ENCODE measurements around the gene THAP8.
A peak's percentile ranks its signal among the peaks of the same experiment; 100 is the strongest.

THAP8 gene

GRCh38 chr19:36054119-36054732 is at the start of gene THAP8 (continued):
- TF ChIP-seq KLF8 (tag by site-specific recombination; IDR thresholded peaks at IDR 0.05) (peak; percentile 99), ZNF24 (tag by site-specific recombination; IDR thresholded peaks at IDR 0.05) (peak; percentile 95), YY2 (tag by site-specific recombination; IDR thresholded peaks at IDR 0.05) (0 out of 2 replicates have a peak, but pooled peaks have one; percentile 10), ZXDB (tag by site-specific recombination; IDR thresholded peaks at IDR 0.05) (peak; percentile 98), ZNF239 (tag by site-specific recombination; IDR thresholded peaks at IDR 0.05) (0 out of 2 replicates have a peak, but pooled peaks have one; percentile 34), ZNF391 (tag by site-specific recombination; IDR thresholded peaks at IDR 0.05; ENCODE audit: borderline replicate concordance, low read depth) (peak; percentile 96), ZBTB10 (tag by site-specific recombination; IDR thresholded peaks at IDR 0.05) (peak; percentile 100), ZNF645 (tag by site-specific recombination; IDR thresholded peaks at IDR 0.05) (no peak), ZSCAN18 (tag by site-specific recombination; IDR thresholded peaks at IDR 0.05) (no peak; the same call in 1 of the 2 replicates), KLF1 (tag by site-specific recombination; IDR thresholded peaks at IDR 0.05) (peak; percentile 98), ZSCAN30 (tag by site-specific recombination; IDR thresholded peaks at IDR 0.05) (no peak), PRDM10 (tag by site-specific recombination; IDR thresholded peaks at IDR 0.05) (peak; percentile 98), SETDB1 (IDR thresholded peaks at IDR 0.05; ENCODE audit: insufficient read length, low read length) (no peak), FEZF1 (tag by site-specific recombination; IDR thresholded peaks at IDR 0.05) (no peak), SP3 (tag by site-specific recombination; IDR thresholded peaks at IDR 0.05) (peak; percentile 98), ZNF610 (tag by site-specific recombination; IDR thresholded peaks at IDR 0.05; ENCODE audit: borderline replicate concordance) (peak; percentile 97), GLI4 (tag by site-specific recombination; IDR thresholded peaks at IDR 0.05) (no peak), RBAK (tag by site-specific recombination; IDR thresholded peaks at IDR 0.05) (no peak), ZNF2 (tag by site-specific recombination; IDR thresholded peaks at IDR 0.05) (peak; percentile 97), ZNF791 (tag by site-specific recombination; IDR thresholded peaks at IDR 0.05) (no peak), MEIS1 (CRISPR knock-in tag; IDR thresholded peaks at IDR 0.05; ENCODE audit: borderline replicate concordance) (no peak), ZNF501 (tag by site-specific recombination; IDR thresholded peaks at IDR 0.05) (peak; percentile 99), ZBTB17 (tag by site-specific recombination; IDR thresholded peaks at IDR 0.05) (peak; percentile 98), PRDM1 (tag by site-specific recombination; IDR thresholded peaks at IDR 0.05) (no peak), ZNF280D (tag by site-specific recombination; IDR thresholded peaks at IDR 0.05) (no peak)

Measured in HEK293 (cell line).